GM23248 (cell line): ENCODE results near the gene HOOK2. TPM values are rescaled to one million over a fixed set of nuclear protein-coding genes. Genes with fewer than 3 reads are reported as not detected.

Source experiments
- DNase-seq: peaks from one replicate; pipeline ENCODE4 v3.0.0-alpha.2; 2015
- H2AFZ ChIP-seq: fragments of 200-600 bp; sonication (generic); 2 replicates; pipeline ENCODE4 v1.6.1; 2016; ENCODE audit warnings: antibody characterized with exemption
- H3F3A ChIP-seq: fragments of 200-600 bp; sonication (generic); 2 replicates; pipeline ENCODE4 v1.6.1; 2016; ENCODE audit warnings: mild to moderate bottlenecking, antibody characterized with exemption, mixed run types; ENCODE audit not compliant: insufficient read depth
- H3K27ac ChIP-seq: fragments of 200-600 bp; sonication (generic); 2 replicates; pipeline ENCODE4 v1.5.1; 2016; ENCODE audit warnings: mild to moderate bottlenecking
- H3K27me3 ChIP-seq: fragments of 200-600 bp; sonication (generic); replicated peaks from 2 replicates; pipeline ENCODE4 v1.6.1; 2016; ENCODE audit warnings: mild to moderate bottlenecking; ENCODE audit not compliant: insufficient read depth
- H3K36me3 ChIP-seq: fragments of 200-600 bp; sonication (generic); 2 replicates; pipeline ENCODE4 v1.6.1; 2016; ENCODE audit warnings: low read depth, mild to moderate bottlenecking
- H3K4me1 ChIP-seq: fragments of 200-600 bp; sonication (generic); 2 replicates; pipeline ENCODE4 v1.6.1; 2016; ENCODE audit warnings: mild to moderate bottlenecking; ENCODE audit not compliant: insufficient read depth
- H3K4me2 ChIP-seq: fragments of 200-600 bp; sonication (generic); one replicate; pipeline ENCODE4 v1.6.1; 2016; ENCODE audit warnings: mild to moderate bottlenecking; ENCODE audit not compliant: unreplicated experiment
- H3K4me3 ChIP-seq: fragments of 200-600 bp; sonication (generic); 2 replicates; pipeline ENCODE4 v1.5.1; 2016; ENCODE audit warnings: mild to moderate bottlenecking
- H3K79me2 ChIP-seq: fragments of 200-600 bp; sonication (generic); 2 replicates; pipeline ENCODE4 v1.6.1; 2016; ENCODE audit warnings: mild to moderate bottlenecking; ENCODE audit not compliant: insufficient read depth
- H3K9ac ChIP-seq: fragments of 200-600 bp; sonication (generic); 2 replicates; pipeline ENCODE4 v1.6.1; 2016; ENCODE audit warnings: mild to moderate bottlenecking
- H3K9me2 ChIP-seq: fragments of 200-600 bp; sonication (generic); 2 replicates; pipeline ENCODE4 v1.6.1; 2016; ENCODE audit warnings: mixed run types, mild to moderate bottlenecking, moderate library complexity; ENCODE audit not compliant: insufficient read depth
- H3K9me3 ChIP-seq: fragments of 200-600 bp; sonication (generic); one replicate; pipeline ENCODE4 v1.6.1; 2017; ENCODE audit warnings: low read depth
- H4K20me1 ChIP-seq: fragments of 200-600 bp; sonication (generic); 2 replicates; pipeline ENCODE4 v1.6.0; 2016; ENCODE audit not compliant: insufficient read depth
- EZH2 ChIP-seq: fragments of 200-600 bp; sonication (generic); IDR thresholded peaks from 2 replicates; pipeline ENCODE4 v1.6.1; 2018; ENCODE audit warnings: antibody characterized with exemption, mild to moderate bottlenecking; ENCODE audit not compliant: insufficient read depth, poor library complexity, severe bottlenecking
- EZH2phosphoT487 ChIP-seq: fragments of 200-600 bp; sonication (generic); IDR thresholded peaks from 2 replicates; pipeline ENCODE4 v1.6.1; 2018; ENCODE audit warnings: antibody characterized with exemption, moderate library complexity, mild to moderate bottlenecking, low read depth; ENCODE audit not compliant: insufficient read depth
- WGBS, 2 experiments: methylation state at CpG; one replicate each; pipeline ENCODE4 v1.1.6; 2015 to 2017; ENCODE audit warnings: low lambda C conversion rate in 2 of 2, low coverage in 1 of 2; ENCODE audit errors: missing lambda C conversion rate in 2 of 2; 5-methylcytosine and 5-hydroxymethylcytosine counted together
- in situ Hi-C: fragments of 300-500 bp; cut with MboI; formaldehyde crosslinking; loops from 2 replicates; pipeline ENCODE4 v1.15.0; 2020
- polyA plus RNA-seq: library from polyadenylated mRNA; unstranded; fragments of >200 nt; fragmentation: Nextera tagmentation; extraction: Ambion mirVana; gene quantifications from 2 replicates; pipeline ENCODE4 v1.2.1, GENCODE V29; 2016
- total RNA-seq: library from RNA; depleted of rRNA; stranded (reverse); fragments of >200 nt; shearing (Covaris generic); gene quantifications from 2 replicates; pipeline ENCODE4 v1.2.3, GENCODE V29; 2014

Gene HOOK2
- total and polyA plus RNA-seq, 2 experiments from 2014 or later = 11.8 to 17.1 TPM

- Histone ChIP-seq H4K20me1 (no peaks in the 10 kb centered on the region), H3K4me2 (no peak overlapping the region), H3K9ac (no peak overlapping the region), H3K4me3 (no peak overlapping the region), H3K27me3 (0 out of 2 replicates have a peak, but pooled peaks cover 5% of the 10 kb centered on the region), H3K9me3 (no peaks in the 10 kb centered on the region), H3K27ac (no peak overlapping the region), H3K4me1 (0 out of 2 replicates have a peak, but pooled peaks cover 4% of the 10 kb centered on the region), H3K79me2 (no peaks in the 10 kb centered on the region), H3F3A (no peaks in the 10 kb centered on the region), H3K9me2 (no peaks in the 10 kb centered on the region), H2AFZ (no peak overlapping the region), H3K36me3 (no peaks in the 10 kb centered on the region)
- no peak for DNase-seq
- in situ Hi-C loops = no loop called here
- TF ChIP-seq EZH2phosphoT487 (no peak), EZH2 (no peak)
- WGBS, 2 experiments = 65 to 71% methylated on average over 21 to 23 of the region's 23 CpGs
Measured at GRCh38 chr19:12752056-12752781, 23.1 kb downstream of the HOOK2 start.

- H3K4me3 ChIP-seq = no peak within 1 kb of the TSS
- no peaks in the 10 kb centered on the region for H3K79me2 ChIP-seq
- H3F3A ChIP-seq = no peaks in the 10 kb centered on the region
- H4K20me1 ChIP-seq = no peaks in the 10 kb centered on the region
- in situ Hi-C loops = no loop called here
- TF ChIP-seq EZH2phosphoT487 (no peak), EZH2 (no peak)
- no peaks in the 10 kb centered on the region for H3K36me3 ChIP-seq
- 66 to 70% methylated on average over 9 to 14 of the region's 14 CpGs for WGBS, 2 experiments
- no peaks in the 10 kb centered on the region for H3K9me3 ChIP-seq
- DNase-seq = no peak
- H3K4me1 ChIP-seq = 0 out of 2 replicates have a peak, but pooled peaks cover 4% of the 10 kb centered on the region
- no peak within 1 kb of the TSS for H3K9ac ChIP-seq
- H3K4me2 ChIP-seq = no peak within 1 kb of the TSS
- no peak within 1 kb of the TSS for H2AFZ ChIP-seq
- no peaks in the 10 kb centered on the region for H3K9me2 ChIP-seq
- 0 out of 2 replicates have a peak, but pooled peaks cover 5% of the 10 kb centered on the region for H3K27me3 ChIP-seq
- no peak within 1 kb of the TSS for H3K27ac ChIP-seq
Measured at GRCh38 chr19:12751635-12752034, 23.7 kb downstream of the HOOK2 start, which contains the start of gene BEST2. Gene BEST2, plus strand, starts transcription at chr19:12751791. Its CDS starts 802 bp downstream, at chr19:12752593.

GRCh38 chr19:12750851-12751250 is 24.5 kb downstream of the HOOK2 start:
- Histone ChIP-seq H3K27ac (no peak overlapping the region), H3K4me1 (0 out of 2 replicates have a peak, but pooled peaks cover 4% of the 10 kb centered on the region), H3K4me3 (no peak overlapping the region), H3K9me3 (no peaks in the 10 kb centered on the region), H3K27me3 (0 out of 2 replicates have a peak, but pooled peaks cover 5% of the 10 kb centered on the region), H3K79me2 (no peaks in the 10 kb centered on the region), H3K9me2 (no peaks in the 10 kb centered on the region), H3K4me2 (no peak overlapping the region), H4K20me1 (no peaks in the 10 kb centered on the region), H3F3A (no peaks in the 10 kb centered on the region), H3K36me3 (peaks cover 2% of the 10 kb centered on the region; the same call in 1 of the 2 replicates), H3K9ac (no peak overlapping the region), H2AFZ (no peak overlapping the region)
- 46 to 51% methylated on average over 9 of the region's 9 CpGs for WGBS, 2 experiments
- in situ Hi-C loops = no loop called here
- DNase-seq = peak; percentile 66
- TF ChIP-seq EZH2 (no peak), EZH2phosphoT487 (no peak)

- Histone ChIP-seq H3K4me2 (no peak overlapping the region), H3K9me3 (no peaks in the 10 kb centered on the region), H3F3A (no peaks in the 10 kb centered on the region), H3K4me1 (0 out of 2 replicates have a peak, but pooled peaks cover 4% of the 10 kb centered on the region), H3K36me3 (peaks cover 4% of the 10 kb centered on the region; the same call in 1 of the 2 replicates), H3K9ac (no peak overlapping the region), H3K27ac (no peak overlapping the region), H2AFZ (no peak overlapping the region), H3K79me2 (no peaks in the 10 kb centered on the region), H3K27me3 (0 out of 2 replicates have a peak, but pooled peaks cover 5% of the 10 kb centered on the region), H3K9me2 (no peaks in the 10 kb centered on the region), H3K4me3 (no peak overlapping the region), H4K20me1 (no peaks in the 10 kb centered on the region)
- peak; percentile 33 for DNase-seq
- in situ Hi-C loops = no loop called here
- TF ChIP-seq EZH2 (no peak), EZH2phosphoT487 (no peak)
- WGBS, 2 experiments = 39 to 44% methylated on average over 24 of the region's 24 CpGs
Measured at GRCh38 chr19:12749938-12750521, 25.3 kb downstream of the HOOK2 start.
